Measurements from ENCODE around the gene GIMAP2. TPM values are rescaled to one million over a fixed set of nuclear protein-coding genes. Genes with fewer than 3 reads are reported as not detected.

Gene GIMAP2
- total RNA-seq, 4 donors from 2014 or later, result 2.2 to 6.7 (median 3.2) TPM

DNA sequence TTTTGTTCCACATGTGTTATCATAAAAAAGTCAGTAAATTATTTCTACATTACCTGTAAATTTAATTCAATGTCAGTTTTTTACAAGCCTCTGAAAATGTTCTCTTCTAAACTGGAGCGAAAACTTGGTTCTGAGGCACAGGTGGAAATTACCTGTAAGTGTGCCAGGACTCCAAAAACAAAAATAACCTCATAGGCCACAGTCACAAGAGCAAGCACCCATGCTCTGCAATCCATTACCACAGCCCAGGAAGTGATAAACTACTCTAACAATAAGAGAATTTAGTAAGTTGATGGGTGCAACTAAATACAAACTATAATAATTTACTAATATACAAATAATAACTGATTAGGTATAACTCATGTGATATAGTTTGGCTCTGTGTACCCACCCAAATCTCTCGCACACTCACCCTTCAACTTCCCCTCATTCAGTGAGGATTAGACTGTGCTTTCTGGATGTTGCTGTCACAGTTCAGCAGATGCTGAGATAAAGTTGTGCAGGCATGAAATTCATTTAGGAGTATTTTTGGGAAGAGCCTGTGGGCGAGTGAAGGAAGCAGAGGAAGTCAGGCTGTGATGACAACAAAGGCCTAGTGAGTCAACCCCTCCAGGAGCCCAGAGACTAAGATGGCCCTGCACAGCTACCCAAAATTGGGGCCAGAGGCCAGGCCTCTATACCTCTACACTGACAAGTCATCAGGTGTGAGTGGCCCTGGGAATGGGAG, 37.0 kb upstream of the GIMAP2 start:
- Histone ChIP-seq H3K9me3 (no peaks in the 10 kb centered on the region), H3K27me3 (no peaks in the 10 kb centered on the region), H3K4me3 (no peak overlapping the region), H3K4me1 (no peaks in the 10 kb centered on the region), H3K36me3 (no peaks in the 10 kb centered on the region), H3K27ac (no peak overlapping the region)
- intact Hi-C loops (cut with DNase I; ENCODE audit: low total_unique reads) (no loop called here), in situ Hi-C loops (cut with MboI; ENCODE audit: low sequenced_read_pairs in 4 of 4) (no loop called here)
- ATAC-seq (no peak), DNase-seq (no peak)
- no peak for TF ChIP-seq POLR2A (IDR thresholded peaks at IDR 0.05)
- TF ChIP-seq, protein P1, sequence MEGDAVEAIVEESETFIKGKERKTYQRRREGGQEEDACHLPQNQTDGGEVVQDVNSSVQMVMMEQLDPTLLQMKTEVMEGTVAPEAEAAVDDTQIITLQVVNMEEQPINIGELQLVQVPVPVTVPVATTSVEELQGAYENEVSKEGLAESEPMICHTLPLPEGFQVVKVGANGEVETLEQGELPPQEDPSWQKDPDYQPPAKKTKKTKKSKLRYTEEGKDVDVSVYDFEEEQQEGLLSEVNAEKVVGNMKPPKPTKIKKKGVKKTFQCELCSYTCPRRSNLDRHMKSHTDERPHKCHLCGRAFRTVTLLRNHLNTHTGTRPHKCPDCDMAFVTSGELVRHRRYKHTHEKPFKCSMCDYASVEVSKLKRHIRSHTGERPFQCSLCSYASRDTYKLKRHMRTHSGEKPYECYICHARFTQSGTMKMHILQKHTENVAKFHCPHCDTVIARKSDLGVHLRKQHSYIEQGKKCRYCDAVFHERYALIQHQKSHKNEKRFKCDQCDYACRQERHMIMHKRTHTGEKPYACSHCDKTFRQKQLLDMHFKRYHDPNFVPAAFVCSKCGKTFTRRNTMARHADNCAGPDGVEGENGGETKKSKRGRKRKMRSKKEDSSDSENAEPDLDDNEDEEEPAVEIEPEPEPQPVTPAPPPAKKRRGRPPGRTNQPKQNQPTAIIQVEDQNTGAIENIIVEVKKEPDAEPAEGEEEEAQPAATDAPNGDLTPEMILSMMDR (IDR thresholded peaks at IDR 0.05 in 4 of 5, conservative IDR thresholded peaks at IDR 0.05 in 1 of 5), result no peak

DNA sequence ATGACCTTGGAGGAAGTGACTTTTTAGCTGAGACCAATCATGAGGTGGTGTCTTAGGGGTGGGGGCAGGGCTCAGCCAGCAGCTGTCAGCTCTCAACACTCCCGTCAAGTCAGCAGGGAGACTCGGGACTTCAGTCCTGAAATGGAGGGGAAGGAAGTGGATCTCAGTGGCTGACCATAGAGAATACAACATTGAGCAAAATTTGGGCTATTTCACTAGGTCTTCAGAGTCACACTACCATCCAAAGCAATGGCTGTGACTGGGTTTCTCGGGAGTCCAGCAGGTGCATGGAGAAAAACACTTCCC, 36.5 kb upstream of the GIMAP2 start:
- Histone ChIP-seq H3K27ac (no peak overlapping the region), H3K27me3 (no peaks in the 10 kb centered on the region), H3K4me3 (no peak overlapping the region), H3K9me3 (no peaks in the 10 kb centered on the region), H3K4me1 (no peaks in the 10 kb centered on the region), H3K36me3 (no peaks in the 10 kb centered on the region)
- DNase-seq (no peak), ATAC-seq (no peak)
- intact Hi-C loops (cut with DNase I; ENCODE audit: low total_unique reads), result no loop called here
- in situ Hi-C loops (cut with MboI; ENCODE audit: low sequenced_read_pairs in 4 of 4), result no loop called here
- TF ChIP-seq, protein P1 (IDR thresholded peaks at IDR 0.05 in 4 of 5, conservative IDR thresholded peaks at IDR 0.05 in 1 of 5), result no peak

DNA sequence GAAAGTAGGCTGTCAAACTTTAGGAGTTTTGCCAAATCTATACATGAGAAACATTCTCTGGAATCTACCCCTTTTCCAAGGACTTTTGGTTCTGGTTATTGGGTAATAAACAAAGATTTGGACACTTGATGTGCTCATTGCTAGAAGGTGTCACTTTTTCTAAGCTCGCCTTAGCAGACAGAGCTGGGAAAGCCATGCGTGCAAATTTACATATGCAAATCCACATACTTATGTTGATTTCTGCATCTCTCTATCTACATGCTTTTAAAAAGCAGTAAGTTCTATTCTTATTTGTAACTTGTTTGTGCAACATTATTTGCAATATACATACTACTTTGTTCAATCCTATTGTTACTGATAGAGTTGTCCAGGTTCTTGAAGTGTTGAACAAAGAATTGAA, 30.8 kb upstream of the GIMAP2 start:
- no peak overlapping the region for H3K27ac ChIP-seq
- no peaks in the 10 kb centered on the region for H3K36me3 ChIP-seq
- H3K4me3 ChIP-seq, result no peak overlapping the region
- intact Hi-C loops (cut with DNase I; ENCODE audit: low total_unique reads), result loop anchor here (2.0 kb wide), 1 partner anchor 46 kb away; no protein-coding TSS in a partner anchor
- in situ Hi-C loops (cut with MboI; ENCODE audit: low sequenced_read_pairs in 4 of 4), result no loop called here
- no peaks in the 10 kb centered on the region for H3K4me1 ChIP-seq
- DNase-seq (no peak), ATAC-seq (no peak)
- no peaks in the 10 kb centered on the region for H3K27me3 ChIP-seq
- TF ChIP-seq, protein P1 (IDR thresholded peaks at IDR 0.05 in 4 of 5, conservative IDR thresholded peaks at IDR 0.05 in 1 of 5), result no peak
- TF ChIP-seq POLR2A (IDR thresholded peaks at IDR 0.05), result no peak
- H3K9me3 ChIP-seq, result no peaks in the 10 kb centered on the region

DNA sequence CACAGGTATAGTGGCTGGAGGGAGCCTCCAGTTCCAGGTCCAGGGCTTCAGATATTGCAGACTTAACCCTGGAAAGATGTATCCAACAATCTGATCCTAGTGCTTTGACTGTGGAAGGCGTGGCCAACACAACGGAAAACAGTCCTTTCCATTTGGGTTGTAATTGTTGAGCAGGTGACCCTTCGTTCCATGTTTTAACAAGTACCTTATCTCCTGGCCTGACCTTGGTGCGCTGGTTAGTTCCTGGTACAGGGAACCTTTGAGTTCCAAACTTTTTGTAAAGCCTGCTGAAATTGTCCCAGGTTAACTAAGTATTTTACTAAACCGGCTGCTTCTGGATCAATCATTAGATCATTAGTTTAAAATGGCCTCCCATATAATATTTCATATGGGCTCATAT, 29.5 kb upstream of the GIMAP2 start:
- ATAC-seq, result no peak
- Histone ChIP-seq H3K36me3 (no peaks in the 10 kb centered on the region), H3K4me1 (no peaks in the 10 kb centered on the region), H3K27me3 (no peaks in the 10 kb centered on the region), H3K4me3 (no peak overlapping the region), H3K27ac (no peak overlapping the region), H3K9me3 (no peaks in the 10 kb centered on the region)
- intact Hi-C loops (cut with DNase I; ENCODE audit: low total_unique reads) (no loop called here), in situ Hi-C loops (cut with MboI; ENCODE audit: low sequenced_read_pairs in 4 of 4) (no loop called here)
- no peak for DNase-seq
- TF ChIP-seq POLR2A (IDR thresholded peaks at IDR 0.05), result no peak
- TF ChIP-seq, protein P1 (IDR thresholded peaks at IDR 0.05 in 4 of 5, conservative IDR thresholded peaks at IDR 0.05 in 1 of 5), result no peak

DNA sequence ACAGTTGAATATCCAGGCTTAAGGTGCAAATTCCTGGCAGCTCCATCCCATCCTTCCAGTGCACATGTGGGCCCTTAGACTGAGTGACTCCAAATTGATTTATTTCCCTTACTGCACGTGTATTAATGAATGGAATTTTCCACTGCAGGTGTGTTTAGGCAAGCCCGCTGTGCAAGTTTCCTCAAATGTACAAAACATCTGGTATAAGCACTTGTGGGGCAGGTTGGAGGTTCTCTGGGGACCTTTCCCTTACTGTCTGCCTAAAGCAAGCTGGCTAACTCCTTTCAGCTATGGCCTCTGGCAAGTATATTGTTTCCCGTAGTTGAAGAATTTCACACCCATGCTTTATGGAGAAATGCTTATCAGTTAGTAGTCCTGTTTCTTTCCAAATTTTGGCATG, 28.0 kb upstream of the GIMAP2 start:
- H3K36me3 ChIP-seq, result no peaks in the 10 kb centered on the region
- H3K27me3 ChIP-seq, result no peaks in the 10 kb centered on the region
- no peaks in the 10 kb centered on the region for H3K4me1 ChIP-seq
- in situ Hi-C loops (cut with MboI; ENCODE audit: low sequenced_read_pairs in 4 of 4) (no loop called here), intact Hi-C loops (cut with DNase I; ENCODE audit: low total_unique reads) (no loop called here)
- ATAC-seq (no peak), DNase-seq (no peak)
- no peaks in the 10 kb centered on the region for H3K9me3 ChIP-seq
- H3K4me3 ChIP-seq, result no peak overlapping the region
- H3K27ac ChIP-seq, result no peak overlapping the region
- no peak for TF ChIP-seq POLR2A (IDR thresholded peaks at IDR 0.05)
- TF ChIP-seq, protein P1 (IDR thresholded peaks at IDR 0.05 in 4 of 5, conservative IDR thresholded peaks at IDR 0.05 in 1 of 5), result no peak
